Vagina (tissue), 2 donors: ENCODE data around the gene C6orf15. TPM values are rescaled to one million over a fixed set of nuclear protein-coding genes. Genes with fewer than 3 reads are reported as not detected.

Source experiments
- DNase-seq, 2 donors: peaks; one replicate each; pipeline ENCODE4 v3.0.0-alpha.2; 2017; ENCODE audit errors: extremely low spot score in 2 of 2
- H3K27ac ChIP-seq: fragments of 200-600 bp; sonication (generic); one replicate; pipeline ENCODE4 v1.5.1; 2019
- H3K27me3 ChIP-seq: fragments of 200-600 bp; sonication (generic); one replicate; pipeline ENCODE4 v1.5.1; 2019
- H3K36me3 ChIP-seq, 2 donors: fragments of 200-600 bp; sonication (generic); one replicate each; pipeline ENCODE4 v1.5.1; 2017 to 2019
- H3K4me1 ChIP-seq: fragments of 200-600 bp; sonication (generic); one replicate; pipeline ENCODE4 v1.5.1; 2019
- H3K4me3 ChIP-seq, 2 donors: fragments of 200-600 bp; sonication (generic); 1 replicate in 1 of 2; 2 replicates in 1 of 2; pipeline ENCODE4 v1.5.1; 2016 to 2019
- H3K9me3 ChIP-seq: fragments of 200-600 bp; sonication (generic); one replicate; pipeline ENCODE4 v1.5.1; 2019
- POLR2A ChIP-seq, 2 donors: fragments of 450-650 bp; IDR thresholded peaks; one replicate each; pipeline ENCODE4 v1.6.1; 2017; ENCODE audit warnings: antibody characterized with exemption in 2 of 2, mild to moderate bottlenecking in 2 of 2, moderate library complexity in 2 of 2
- POLR2AphosphoS5 ChIP-seq, 2 donors: sonication (generic); formaldehyde crosslinking; IDR thresholded peaks; one replicate each; pipeline ENCODE4 v1.9.0; 2017; ENCODE audit warnings: antibody characterized with exemption in 2 of 2, mild to moderate bottlenecking in 2 of 2, low read depth in 1 of 2; ENCODE audit not compliant: insufficient read depth in 1 of 2
- intact Hi-C: fragments of 100-400 bp; cut with DNase I; formaldehyde crosslinking; loops from one replicate; pipeline ENCODE4 v1.15.1; 2023
- total RNA-seq: library from RNA; depleted of rRNA; stranded (reverse); fragments of >200 nt; gene quantifications from one replicate; pipeline ENCODE4 v1.2.3, GENCODE V29; 2016
- TF ChIP-seq, protein P1 (sequence below), 3 experiments: fragments of 450-650 bp in 2 of 3; fragments of 200-600 bp in 1 of 3; sonication (generic) in 1 of 3; IDR thresholded peaks; one replicate each; pipeline ENCODE4 v1.5.1; 2017 to 2019; ENCODE audit warnings: antibody characterized with exemption in 3 of 3, mild to moderate bottlenecking in 2 of 3, moderate library complexity in 2 of 3

Gene C6orf15
- total RNA-seq, 1 donor from 2014 or later, result not detected

DNA sequence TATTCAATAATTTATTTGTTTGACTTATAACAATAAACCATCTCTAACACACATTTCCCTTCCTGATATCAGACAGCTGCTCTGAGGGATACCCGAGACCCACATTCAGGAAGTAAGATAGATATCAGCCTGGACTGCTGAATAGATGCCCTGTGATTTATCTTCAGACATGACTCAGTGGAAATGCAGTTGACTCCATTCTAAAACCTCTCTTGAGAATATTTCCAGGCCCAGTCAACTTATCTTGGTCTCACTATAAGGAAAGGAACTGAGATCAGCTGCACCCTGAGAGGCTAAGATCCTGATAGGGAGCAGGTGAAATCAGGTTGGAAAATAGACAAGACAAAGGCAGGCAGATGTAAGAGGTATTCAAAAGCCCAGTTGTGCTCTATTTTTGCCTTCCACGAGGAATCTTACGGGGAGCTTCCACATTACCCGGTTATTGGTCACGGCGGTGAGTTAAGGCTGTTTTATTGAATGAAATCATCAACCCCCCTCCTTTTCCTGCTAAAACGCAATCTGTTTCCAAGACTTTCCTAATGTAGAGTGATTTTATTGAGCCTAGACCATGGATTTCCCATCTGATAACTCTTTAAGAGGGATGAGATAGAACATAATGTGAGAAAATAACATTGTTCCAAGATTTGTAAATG, 25.5 kb downstream of the C6orf15 start:
- intact Hi-C loops, result no loop called here
- TF ChIP-seq POLR2AphosphoS5 (IDR thresholded peaks at IDR 0.05; ENCODE audit: insufficient read depth in 1 of 2, low read depth in 1 of 2) (no peak), POLR2A (IDR thresholded peaks at IDR 0.05) (no peak)
- TF ChIP-seq, protein P1, sequence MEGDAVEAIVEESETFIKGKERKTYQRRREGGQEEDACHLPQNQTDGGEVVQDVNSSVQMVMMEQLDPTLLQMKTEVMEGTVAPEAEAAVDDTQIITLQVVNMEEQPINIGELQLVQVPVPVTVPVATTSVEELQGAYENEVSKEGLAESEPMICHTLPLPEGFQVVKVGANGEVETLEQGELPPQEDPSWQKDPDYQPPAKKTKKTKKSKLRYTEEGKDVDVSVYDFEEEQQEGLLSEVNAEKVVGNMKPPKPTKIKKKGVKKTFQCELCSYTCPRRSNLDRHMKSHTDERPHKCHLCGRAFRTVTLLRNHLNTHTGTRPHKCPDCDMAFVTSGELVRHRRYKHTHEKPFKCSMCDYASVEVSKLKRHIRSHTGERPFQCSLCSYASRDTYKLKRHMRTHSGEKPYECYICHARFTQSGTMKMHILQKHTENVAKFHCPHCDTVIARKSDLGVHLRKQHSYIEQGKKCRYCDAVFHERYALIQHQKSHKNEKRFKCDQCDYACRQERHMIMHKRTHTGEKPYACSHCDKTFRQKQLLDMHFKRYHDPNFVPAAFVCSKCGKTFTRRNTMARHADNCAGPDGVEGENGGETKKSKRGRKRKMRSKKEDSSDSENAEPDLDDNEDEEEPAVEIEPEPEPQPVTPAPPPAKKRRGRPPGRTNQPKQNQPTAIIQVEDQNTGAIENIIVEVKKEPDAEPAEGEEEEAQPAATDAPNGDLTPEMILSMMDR (IDR thresholded peaks at IDR 0.05), result no peak
- peak overlapping the region; percentile 39 for H3K27ac ChIP-seq

DNA sequence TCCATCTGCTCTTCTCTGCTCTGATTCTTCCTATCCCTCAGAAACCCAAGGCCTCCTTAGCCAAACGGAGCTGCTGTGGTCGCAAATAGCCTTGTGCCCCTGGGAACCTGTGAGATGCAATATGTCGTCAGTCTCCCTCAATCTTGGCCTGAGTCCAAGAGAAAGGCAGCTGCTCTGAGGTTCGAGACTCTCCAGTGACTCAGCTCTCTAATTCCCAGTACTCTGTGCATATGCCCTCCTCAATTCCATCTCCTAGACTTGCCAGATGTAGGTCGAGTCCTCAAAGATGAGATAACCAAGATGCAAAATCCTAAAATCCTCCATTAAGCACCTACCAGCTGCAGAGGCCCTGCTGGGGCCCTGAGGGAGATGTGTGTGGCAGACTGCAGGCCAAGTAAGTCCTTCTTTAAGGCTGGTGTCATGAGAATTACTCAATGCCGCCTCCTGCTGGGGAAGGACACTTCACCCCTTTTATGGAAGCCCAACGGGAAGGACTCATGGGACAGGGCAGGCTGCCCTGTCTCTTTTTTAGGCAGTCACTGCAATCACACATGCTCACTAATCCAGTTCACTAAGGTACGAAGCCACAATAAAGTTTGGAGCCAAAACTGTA, 28.5 kb downstream of the C6orf15 start:
- H3K27ac ChIP-seq, result no peak overlapping the region
- H3K4me1 ChIP-seq, result peaks cover 12% of the 10 kb centered on the region
- DNase-seq, result no peak
- no peaks in the 10 kb centered on the region for H3K36me3 ChIP-seq
- intact Hi-C loops, result no loop called here
- H3K9me3 ChIP-seq, result no peaks in the 10 kb centered on the region
- no peaks in the 10 kb centered on the region for H3K27me3 ChIP-seq
- no peak overlapping the region for H3K4me3 ChIP-seq
- TF ChIP-seq, protein P1 (IDR thresholded peaks at IDR 0.05), result no peak
- TF ChIP-seq POLR2AphosphoS5 (IDR thresholded peaks at IDR 0.05; ENCODE audit: insufficient read depth in 1 of 2, low read depth in 1 of 2) (no peak), POLR2A (IDR thresholded peaks at IDR 0.05) (no peak)

More for the DNA sequence above, 25.5 kb downstream of the C6orf15 start:
- no peak for DNase-seq
- Histone ChIP-seq H3K36me3 (no peaks in the 10 kb centered on the region), H3K9me3 (no peaks in the 10 kb centered on the region), H3K4me1 (peaks cover 12% of the 10 kb centered on the region), H3K4me3 (no peak overlapping the region), H3K27me3 (no peaks in the 10 kb centered on the region)

DNA sequence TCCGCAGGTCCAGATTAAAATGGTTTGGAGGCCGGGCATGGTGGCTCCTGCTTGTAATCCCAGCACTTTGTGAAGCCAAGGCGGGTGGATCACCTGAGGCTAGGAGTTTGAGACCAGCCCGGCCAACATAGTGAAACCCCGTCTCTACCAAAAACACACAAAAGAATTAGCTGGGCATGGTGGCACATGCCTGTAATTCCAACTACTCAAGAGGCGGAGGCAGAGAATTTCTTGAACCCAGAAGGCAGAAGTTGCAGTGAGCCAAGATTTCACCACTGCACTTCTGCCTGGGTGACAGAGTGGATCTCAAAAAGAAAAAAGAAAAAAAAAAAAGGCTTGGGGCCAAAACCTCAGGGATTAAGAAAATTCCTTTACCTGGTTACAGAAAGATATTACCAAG, 30.5 kb downstream of the C6orf15 start:
- no peak for DNase-seq
- Histone ChIP-seq H3K36me3 (no peaks in the 10 kb centered on the region), H3K27ac (no peak overlapping the region), H3K27me3 (no peaks in the 10 kb centered on the region), H3K4me3 (no peak overlapping the region), H3K9me3 (no peaks in the 10 kb centered on the region), H3K4me1 (peaks cover 7% of the 10 kb centered on the region)
- intact Hi-C loops, result no loop called here
- TF ChIP-seq POLR2A (IDR thresholded peaks at IDR 0.05) (no peak), POLR2AphosphoS5 (IDR thresholded peaks at IDR 0.05; ENCODE audit: insufficient read depth in 1 of 2, low read depth in 1 of 2) (no peak)
- TF ChIP-seq, protein P1 (IDR thresholded peaks at IDR 0.05), result no peak

DNA sequence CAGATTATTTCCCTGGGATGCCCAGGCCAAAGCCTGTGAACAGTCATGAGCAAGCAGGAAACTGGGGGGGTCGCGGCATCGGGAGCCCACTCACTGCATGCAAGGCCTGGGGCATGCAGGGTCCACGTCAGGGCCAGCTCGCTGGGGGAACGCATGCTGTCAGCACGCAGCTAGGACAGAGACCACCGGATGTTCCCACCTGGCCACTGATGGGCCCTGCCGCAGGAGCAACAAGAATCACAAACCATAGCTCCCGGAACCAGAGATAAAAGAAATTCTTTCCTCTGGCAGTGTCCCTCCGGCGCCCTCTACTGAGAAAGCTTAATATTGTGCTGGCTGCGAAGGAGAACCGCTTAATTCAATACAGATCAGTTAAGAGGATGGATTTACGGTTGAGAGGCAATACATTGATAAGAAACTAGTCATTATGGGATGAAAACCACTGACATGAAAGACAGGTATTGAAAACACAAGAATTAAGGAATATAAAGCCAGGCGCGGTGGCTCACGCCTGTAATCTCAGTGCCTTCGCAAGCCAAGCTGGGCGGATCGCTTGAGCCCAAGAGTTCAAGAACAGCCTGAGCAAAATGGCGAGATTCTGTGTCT, 32.6 kb downstream of the C6orf15 start:
- no peak for DNase-seq
- intact Hi-C loops, result loop anchor here (5.0 kb wide), 1 partner anchor 252 kb away; no protein-coding TSS in a partner anchor

More for the DNA sequence above, 32.6 kb downstream of the C6orf15 start:
- peak overlapping the region in 1 of 2 donors; percentile 21 for H3K4me3 ChIP-seq
- no peaks in the 10 kb centered on the region for H3K9me3 ChIP-seq
- H3K27me3 ChIP-seq, result no peaks in the 10 kb centered on the region
- no peaks in the 10 kb centered on the region for H3K36me3 ChIP-seq
- H3K4me1 ChIP-seq, result no peaks in the 10 kb centered on the region
- no peak overlapping the region for H3K27ac ChIP-seq
- TF ChIP-seq, protein P1 (IDR thresholded peaks at IDR 0.05), result peak; percentile 13 to 75 (median 44)
- TF ChIP-seq POLR2A (IDR thresholded peaks at IDR 0.05), result no peak
- peak; percentile 23 to 29 for TF ChIP-seq POLR2AphosphoS5 (IDR thresholded peaks at IDR 0.05; ENCODE audit: insufficient read depth in 1 of 2, low read depth in 1 of 2)
